Activated naive CD8-positive, alpha-beta T cell treated with anti-CD3 and anti-CD28 coated beads for 36 hours (primary cell): ENCODE measurements around the gene CHML. TPM values are rescaled to one million over a fixed set of nuclear protein-coding genes. Genes with fewer than 3 reads are reported as not detected.

Experiments used
- DNase-seq: peaks from one replicate; pipeline ENCODE4 v3.0.0; 2021
- H3K27ac Mint-ChIP-seq: one replicate; pipeline ENCODE4 v1.8.0; 2022; ENCODE audit warnings: mild to moderate bottlenecking, moderate library complexity, mixed read lengths
- H3K27me3 Mint-ChIP-seq: one replicate; pipeline ENCODE4 v1.8.0; 2022; ENCODE audit warnings: mild to moderate bottlenecking, mixed read lengths
- H3K36me3 Mint-ChIP-seq: one replicate; pipeline ENCODE4 v1.8.0; 2021; ENCODE audit warnings: mild to moderate bottlenecking, mixed read lengths
- H3K4me1 Mint-ChIP-seq: one replicate; pipeline ENCODE4 v1.8.0; 2021; ENCODE audit warnings: mixed read lengths
- H3K4me3 Mint-ChIP-seq: one replicate; pipeline ENCODE4 v1.8.0; 2022; ENCODE audit warnings: mild to moderate bottlenecking, moderate library complexity, mixed read lengths
- H3K9me3 Mint-ChIP-seq: one replicate; pipeline ENCODE4 v1.8.0; 2022; ENCODE audit warnings: mixed read lengths
- total RNA-seq, 2 experiments: library from RNA; stranded (reverse); gene quantifications; one replicate each; pipeline ENCODE4 v1.2.3, GENCODE V29; 2021

Gene CHML
- total RNA-seq, 2 experiments from 2014 or later = 24.3 to 27.6 TPM

DNA sequence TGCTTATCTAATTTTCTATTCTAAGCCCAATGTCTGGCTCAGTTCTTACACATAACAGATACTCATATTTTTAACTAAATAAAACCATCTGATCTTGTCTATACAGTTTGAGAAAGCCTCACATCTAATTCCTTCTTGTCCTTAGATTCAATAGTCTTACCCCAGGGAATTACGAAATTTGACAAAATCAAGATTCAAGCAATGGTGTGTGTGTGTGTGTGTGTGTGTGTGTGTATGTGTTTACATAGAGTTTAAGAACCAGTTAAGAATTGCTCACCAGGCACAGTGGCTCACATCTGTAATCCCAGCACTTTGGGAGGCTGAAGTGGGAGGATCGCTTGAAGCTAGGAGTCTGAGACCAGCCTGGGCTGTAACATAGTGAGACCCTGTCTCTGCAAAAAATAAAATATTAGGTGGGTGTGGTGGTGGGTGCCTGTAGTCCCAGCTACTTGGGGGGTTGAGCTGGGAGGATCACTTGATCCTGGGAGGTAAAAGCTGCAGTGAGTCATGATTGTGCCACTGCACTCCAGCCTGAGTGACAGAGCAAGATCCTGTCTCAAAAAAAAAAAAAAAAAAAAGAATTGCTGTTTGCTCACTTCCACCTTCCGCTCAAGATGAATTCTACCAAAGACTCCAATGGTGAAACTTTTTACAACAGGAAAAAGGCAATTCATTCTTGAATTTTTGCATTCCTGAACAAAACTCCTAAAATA lies 18.1 kb upstream of the CHML start:
- no peak for DNase-seq
- H3K4me3 Mint-ChIP-seq = no peak overlapping the region
- no peaks in the 10 kb centered on the region for H3K27me3 Mint-ChIP-seq
- H3K27ac Mint-ChIP-seq = no peak overlapping the region
- H3K4me1 Mint-ChIP-seq = no peaks in the 10 kb centered on the region
- H3K9me3 Mint-ChIP-seq = no peaks in the 10 kb centered on the region
- no peaks in the 10 kb centered on the region for H3K36me3 Mint-ChIP-seq

DNA sequence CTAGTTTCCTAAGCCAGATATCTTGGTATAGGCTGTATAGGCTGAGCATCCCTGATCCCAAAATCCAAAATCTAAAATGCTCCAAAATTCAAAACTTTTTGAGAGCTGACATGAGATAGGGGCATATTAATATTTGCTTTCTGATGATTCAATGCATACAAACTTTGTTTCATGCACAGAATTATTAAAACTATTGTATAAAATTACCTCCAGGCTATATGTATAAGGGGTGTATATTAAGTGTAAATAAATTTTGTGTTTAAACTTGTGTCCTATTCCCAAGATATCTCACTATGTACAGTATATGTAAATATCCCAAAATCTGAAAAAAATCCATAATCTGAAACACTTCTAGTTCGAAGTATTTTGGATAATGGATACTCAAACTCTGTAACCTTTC lies 14.5 kb upstream of the CHML start:
- Mint-ChIP-seq H3K27me3 (no peaks in the 10 kb centered on the region), H3K9me3 (no peaks in the 10 kb centered on the region), H3K4me3 (no peak overlapping the region), H3K4me1 (no peaks in the 10 kb centered on the region), H3K27ac (no peak overlapping the region), H3K36me3 (no peaks in the 10 kb centered on the region)
- no peak for DNase-seq

DNA sequence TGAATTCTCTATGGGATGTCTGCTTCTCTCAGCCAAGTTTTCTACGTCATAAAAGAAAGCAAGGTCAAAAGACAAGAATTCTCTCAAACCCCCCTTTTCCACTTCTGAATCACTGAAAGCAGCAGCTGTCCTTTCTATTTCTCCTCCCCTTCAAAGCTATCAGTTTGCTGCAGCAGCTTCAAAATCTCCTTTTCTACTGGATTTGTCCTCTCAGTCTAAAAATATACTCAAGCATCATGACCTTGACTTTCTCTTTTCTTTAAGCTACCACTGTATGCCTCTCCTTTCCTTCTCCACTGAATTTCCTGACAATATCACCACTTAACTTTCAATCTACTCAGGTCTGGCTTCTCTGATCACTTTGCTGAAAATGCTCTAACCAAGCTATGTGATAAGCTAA lies 13.8 kb upstream of the CHML start:
- no peaks in the 10 kb centered on the region for H3K4me1 Mint-ChIP-seq
- no peak for DNase-seq
- H3K4me3 Mint-ChIP-seq = no peak overlapping the region
- H3K9me3 Mint-ChIP-seq = no peaks in the 10 kb centered on the region
- no peak overlapping the region for H3K27ac Mint-ChIP-seq
- no peaks in the 10 kb centered on the region for H3K27me3 Mint-ChIP-seq
- no peaks in the 10 kb centered on the region for H3K36me3 Mint-ChIP-seq

DNA sequence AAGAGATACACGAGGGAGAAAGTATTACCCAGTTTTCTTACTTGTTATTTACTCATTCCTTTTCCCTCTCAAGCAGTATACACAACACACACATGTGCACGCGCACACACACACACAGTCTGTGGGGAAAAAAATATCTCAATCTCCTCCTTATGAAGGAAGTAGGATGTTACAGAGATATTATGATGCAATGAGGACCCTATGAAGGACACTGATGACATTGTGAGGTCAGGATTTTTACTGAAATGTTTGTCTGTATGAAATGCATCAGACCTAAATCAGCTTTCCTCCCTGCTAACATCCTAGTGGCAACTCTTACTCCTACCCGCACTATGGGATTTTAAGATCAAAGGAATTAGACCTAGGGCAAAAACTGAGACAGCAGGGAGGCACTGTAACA lies 11.8 kb upstream of the CHML start, which contains the start of gene WDR64:
WDR64 (plus strand) TSS at position 270 of the 400 bp plus-strand sequence. CDS start 204 bp downstream, outside the sequence.
- H3K4me1 Mint-ChIP-seq = no peaks in the 10 kb centered on the region
- no peaks in the 10 kb centered on the region for H3K36me3 Mint-ChIP-seq
- no peaks in the 10 kb centered on the region for H3K27me3 Mint-ChIP-seq
- no peak for DNase-seq
- H3K9me3 Mint-ChIP-seq = no peaks in the 10 kb centered on the region
- H3K4me3 Mint-ChIP-seq = no peak within 1 kb of the TSS
- no peak within 1 kb of the TSS for H3K27ac Mint-ChIP-seq

DNA sequence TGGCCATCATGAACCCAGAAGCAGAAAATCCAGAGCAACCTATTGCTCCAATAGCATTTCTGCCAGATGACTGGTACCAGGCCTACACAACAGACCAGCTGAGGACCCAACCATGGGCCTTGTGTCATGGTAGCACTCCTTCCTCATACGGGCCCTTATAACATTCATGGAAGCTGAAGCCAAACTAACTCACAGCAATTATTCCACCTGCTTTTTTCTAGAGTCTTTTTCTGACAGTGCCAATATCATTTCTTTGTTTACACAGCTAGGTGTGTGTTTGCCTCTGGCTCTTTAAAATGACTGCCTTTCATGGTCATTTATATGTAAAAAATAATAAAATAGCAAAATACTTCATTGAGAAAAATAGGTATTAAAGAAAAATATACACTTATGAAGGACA lies 8.0 kb upstream of the CHML start:
- Mint-ChIP-seq H3K27me3 (no peaks in the 10 kb centered on the region), H3K36me3 (peaks cover 2% of the 10 kb centered on the region), H3K9me3 (peaks cover 2% of the 10 kb centered on the region), H3K4me3 (no peak overlapping the region), H3K27ac (no peak overlapping the region), H3K4me1 (peaks cover 6% of the 10 kb centered on the region)
- no peak for DNase-seq

DNA sequence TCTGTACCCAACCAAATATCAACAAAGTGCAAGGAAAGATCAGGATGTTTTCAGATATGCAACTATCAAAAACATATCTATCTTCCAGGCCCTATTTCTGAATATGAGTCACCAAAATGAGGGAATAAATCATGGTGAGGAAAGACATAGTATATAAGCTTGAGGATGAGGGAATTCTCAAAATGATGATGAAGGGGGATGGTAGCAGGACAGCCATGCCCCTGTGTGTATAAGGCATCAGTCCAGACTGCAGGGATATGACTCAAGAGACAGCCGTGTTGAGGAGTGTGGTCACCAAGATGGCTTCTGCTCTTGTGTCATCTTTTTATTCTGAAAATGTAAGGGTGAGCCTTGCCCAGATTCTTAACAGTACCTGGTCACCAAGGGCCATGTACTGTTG lies 7.5 kb upstream of the CHML start:
- Mint-ChIP-seq H3K36me3 (peaks cover 3% of the 10 kb centered on the region), H3K27ac (no peak overlapping the region), H3K4me3 (no peak overlapping the region), H3K4me1 (peaks cover 6% of the 10 kb centered on the region), H3K27me3 (no peaks in the 10 kb centered on the region), H3K9me3 (peaks cover 3% of the 10 kb centered on the region)
- DNase-seq = no peak

DNA sequence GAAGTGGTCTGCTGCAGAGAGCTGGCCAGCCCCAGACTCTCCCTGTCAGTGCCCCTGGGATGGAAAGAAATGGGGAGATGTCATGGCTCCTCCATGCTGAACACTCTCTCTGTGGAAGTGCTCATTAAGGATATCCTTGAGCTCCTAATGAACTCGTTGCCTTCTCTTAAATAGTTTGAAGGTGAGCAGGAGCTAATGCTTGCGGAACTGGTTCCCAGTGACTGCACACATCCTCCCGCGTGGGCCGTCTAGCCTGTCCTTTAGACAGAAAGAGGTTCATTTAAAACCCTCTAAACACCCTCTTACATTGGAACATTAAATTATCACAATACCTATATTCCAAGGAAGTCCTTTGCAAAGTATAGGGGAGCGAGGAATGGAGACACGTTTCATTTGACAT lies 6.0 kb upstream of the CHML start:
- no peaks in the 10 kb centered on the region for H3K27me3 Mint-ChIP-seq
- H3K4me1 Mint-ChIP-seq = peaks cover 6% of the 10 kb centered on the region
- DNase-seq = no peak
- peaks cover 10% of the 10 kb centered on the region for H3K9me3 Mint-ChIP-seq
- no peak overlapping the region for H3K4me3 Mint-ChIP-seq
- H3K27ac Mint-ChIP-seq = no peak overlapping the region
- H3K36me3 Mint-ChIP-seq = peaks cover 3% of the 10 kb centered on the region

DNA sequence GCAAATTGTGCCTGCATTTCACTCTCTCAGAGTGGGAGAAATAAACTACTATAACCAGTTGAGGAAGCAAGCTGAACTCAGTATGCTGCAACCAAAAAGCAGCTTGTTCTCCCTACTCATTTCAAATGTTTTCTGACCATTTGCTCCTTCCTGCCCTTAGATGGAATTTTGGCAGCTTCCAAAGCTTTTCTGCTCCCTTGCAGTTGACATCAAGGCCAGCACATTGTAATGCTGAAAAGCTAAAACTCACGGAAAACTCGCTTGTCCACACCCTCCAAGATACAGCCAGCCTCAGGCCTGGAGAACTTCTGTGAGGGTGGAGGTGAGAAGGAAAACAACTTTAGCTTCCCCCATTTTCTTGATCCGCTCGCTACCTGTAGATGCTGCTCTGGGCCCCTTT lies 5.0 kb upstream of the CHML start:
- H3K36me3 Mint-ChIP-seq = peaks cover 4% of the 10 kb centered on the region
- H3K4me3 Mint-ChIP-seq = no peak overlapping the region
- peaks cover 10% of the 10 kb centered on the region for H3K9me3 Mint-ChIP-seq
- no peak for DNase-seq
- H3K4me1 Mint-ChIP-seq = peaks cover 13% of the 10 kb centered on the region
- H3K27me3 Mint-ChIP-seq = no peaks in the 10 kb centered on the region
- H3K27ac Mint-ChIP-seq = no peak overlapping the region

DNA sequence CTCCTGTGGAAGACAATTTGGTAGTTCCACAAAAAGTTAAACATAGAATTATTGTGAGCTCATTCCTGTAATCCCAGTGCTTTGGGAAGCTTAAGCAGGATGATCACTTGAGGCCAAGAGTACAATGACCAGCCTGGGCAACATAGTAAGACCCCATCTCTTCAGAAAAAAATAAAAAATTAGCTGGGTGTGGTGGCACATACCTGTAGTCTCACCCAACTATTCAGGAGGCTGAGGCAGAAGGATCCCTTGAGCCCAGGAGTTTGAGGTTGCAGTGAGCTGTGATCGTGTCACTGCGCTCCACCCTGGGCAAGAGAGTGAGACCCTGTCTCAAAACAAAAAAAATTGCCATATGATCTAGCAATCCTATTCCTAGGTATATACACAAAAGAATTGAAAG lies 4.1 kb upstream of the CHML start:
- H3K36me3 Mint-ChIP-seq = peaks cover 4% of the 10 kb centered on the region
- H3K4me1 Mint-ChIP-seq = peaks cover 13% of the 10 kb centered on the region
- DNase-seq = no peak
- no peaks in the 10 kb centered on the region for H3K27me3 Mint-ChIP-seq
- no peak overlapping the region for H3K27ac Mint-ChIP-seq
- H3K9me3 Mint-ChIP-seq = peaks cover 10% of the 10 kb centered on the region
- H3K4me3 Mint-ChIP-seq = no peak overlapping the region

DNA sequence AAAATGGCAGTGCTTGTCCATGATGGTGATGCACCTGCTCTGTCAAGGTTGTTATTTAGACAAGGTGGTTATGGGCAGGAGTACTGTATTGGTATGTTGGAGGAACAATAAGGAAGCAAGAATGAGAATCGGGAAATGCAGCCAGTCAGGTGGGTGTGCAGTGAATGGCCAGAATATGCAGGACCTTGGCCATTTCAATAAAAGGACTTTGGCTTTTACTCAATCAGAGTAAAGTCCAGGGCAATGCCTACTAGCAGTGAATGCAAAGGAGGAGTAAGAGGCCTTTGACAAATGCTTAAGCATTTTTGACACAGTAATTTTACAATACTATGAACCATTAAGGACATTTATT lies 2.4 kb upstream of the CHML start:
- peaks cover 10% of the 10 kb centered on the region for H3K9me3 Mint-ChIP-seq
- H3K36me3 Mint-ChIP-seq = peaks cover 15% of the 10 kb centered on the region
- no peak overlapping the region for H3K27ac Mint-ChIP-seq
- no peak overlapping the region for H3K4me3 Mint-ChIP-seq
- peaks cover 26% of the 10 kb centered on the region for H3K4me1 Mint-ChIP-seq
- no peaks in the 10 kb centered on the region for H3K27me3 Mint-ChIP-seq
- no peak for DNase-seq

DNA sequence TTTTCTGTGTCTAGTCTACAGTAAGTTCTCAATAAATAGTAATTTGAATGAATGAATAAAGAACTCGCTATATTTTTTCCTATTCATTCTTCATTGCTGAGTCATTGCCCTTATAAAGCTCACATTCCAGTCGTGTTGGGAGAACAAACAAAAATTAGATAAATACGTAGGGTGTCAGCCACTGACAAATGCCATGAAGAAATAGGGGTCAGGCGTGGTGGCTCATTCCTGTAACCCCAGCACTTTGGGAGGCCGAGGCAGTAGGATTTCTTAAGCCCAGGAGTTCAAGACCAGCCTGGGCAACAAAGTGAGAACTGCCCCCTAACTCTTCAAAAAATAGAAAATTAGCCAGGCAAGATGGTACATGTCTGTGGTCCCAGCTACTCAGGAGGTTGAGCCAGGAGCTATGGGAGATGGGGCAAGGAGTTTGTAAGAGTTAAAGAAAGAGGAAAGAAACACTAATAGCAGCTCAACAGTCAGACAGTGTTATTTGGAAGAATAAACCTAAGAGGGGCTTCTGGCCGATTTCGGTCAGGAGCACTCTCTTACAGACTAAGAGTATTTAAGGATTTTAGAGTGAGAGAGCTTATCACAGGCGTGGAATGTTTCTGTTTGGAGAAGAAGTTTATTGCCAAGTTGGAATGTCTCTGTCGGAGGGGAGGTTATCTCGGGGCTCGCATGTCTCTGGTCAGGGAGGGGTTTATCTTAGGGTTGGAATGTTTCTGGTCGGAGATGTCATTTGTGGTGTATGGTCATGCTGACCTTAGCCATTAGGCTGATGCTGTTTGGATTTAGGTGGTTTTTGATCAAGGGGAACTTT lies 1.8 kb upstream of the CHML start:
- DNase-seq = no peak
- H3K36me3 Mint-ChIP-seq = peaks cover 19% of the 10 kb centered on the region
- H3K27ac Mint-ChIP-seq = no peak overlapping the region
- peaks cover 10% of the 10 kb centered on the region for H3K9me3 Mint-ChIP-seq
- no peak overlapping the region for H3K4me3 Mint-ChIP-seq
- peaks cover 31% of the 10 kb centered on the region for H3K4me1 Mint-ChIP-seq
- H3K27me3 Mint-ChIP-seq = no peaks in the 10 kb centered on the region

DNA sequence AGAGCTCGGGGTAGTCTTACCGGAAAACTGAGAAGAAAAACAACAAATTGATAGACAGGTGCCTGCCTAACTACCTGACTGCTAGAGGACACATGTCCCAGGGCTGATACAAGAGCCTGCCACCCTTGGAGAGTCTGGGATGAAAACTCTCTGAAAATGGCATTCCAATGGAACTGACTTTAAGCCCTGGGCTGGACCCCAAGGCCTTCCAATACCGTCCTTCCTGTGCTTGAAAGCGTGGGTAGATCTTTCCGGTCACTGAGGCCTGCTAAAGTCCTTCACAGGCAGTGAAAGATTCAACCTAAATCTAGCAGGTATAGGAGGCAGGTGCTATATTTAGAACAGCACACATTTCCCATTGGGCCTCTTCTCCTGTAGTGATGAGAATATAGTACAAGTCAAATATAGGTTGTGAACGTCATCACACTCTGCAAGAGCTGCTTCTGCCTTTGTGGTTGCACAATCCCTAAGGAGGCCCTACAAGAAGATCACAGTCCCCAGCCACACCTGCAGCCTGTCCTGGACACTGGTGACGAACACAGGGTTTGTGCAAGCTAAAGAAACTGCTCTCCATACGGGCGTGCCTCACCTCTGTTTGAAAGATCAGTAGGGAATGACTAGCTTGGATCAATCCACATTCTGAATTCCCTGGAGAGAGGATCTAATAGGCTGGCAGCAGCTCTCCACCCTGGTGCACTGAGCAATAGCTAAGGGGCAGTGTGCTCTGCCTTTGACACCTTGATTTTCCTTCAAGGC lies 876 bp upstream of the CHML start:
- H3K27me3 Mint-ChIP-seq = no peaks in the 10 kb centered on the region
- H3K36me3 Mint-ChIP-seq = peaks cover 26% of the 10 kb centered on the region
- no peak for DNase-seq
- peak overlapping the region; percentile 89 for H3K27ac Mint-ChIP-seq
- H3K4me3 Mint-ChIP-seq = peak overlapping the region; percentile 57
- H3K4me1 Mint-ChIP-seq = peaks cover 39% of the 10 kb centered on the region
- H3K9me3 Mint-ChIP-seq = peaks cover 10% of the 10 kb centered on the region

DNA sequence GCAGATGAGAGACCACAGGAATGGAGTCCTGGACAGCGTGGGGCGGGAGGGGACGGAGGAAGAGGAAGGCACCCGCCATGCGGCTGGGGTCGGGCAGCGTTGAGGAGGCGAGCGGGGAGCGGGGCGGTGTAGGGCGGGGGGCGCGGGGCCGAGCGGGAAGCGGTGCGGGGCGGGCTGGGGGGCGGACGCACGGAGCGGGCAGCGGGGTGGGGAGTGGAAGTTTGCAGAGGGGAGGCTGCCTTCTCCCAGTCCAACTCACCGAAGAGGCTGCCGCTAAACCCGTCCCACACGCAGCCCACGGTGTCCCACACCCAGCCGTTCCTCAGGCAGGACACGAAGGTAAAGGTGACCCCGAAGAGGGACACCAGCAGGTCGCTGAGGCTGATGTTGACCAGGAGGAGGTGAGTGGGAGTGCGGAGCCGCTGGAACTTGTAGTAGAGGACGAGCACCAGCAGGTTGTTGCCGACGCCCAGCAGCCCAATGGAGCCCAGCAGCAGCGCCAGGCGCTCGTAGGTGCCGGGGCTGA lies 483 bp downstream of the CHML start:
- peaks cover 52% of the 10 kb centered on the region for H3K4me1 Mint-ChIP-seq
- H3K27me3 Mint-ChIP-seq = no peaks in the 10 kb centered on the region
- H3K36me3 Mint-ChIP-seq = peaks cover 38% of the 10 kb centered on the region
- H3K4me3 Mint-ChIP-seq = peak overlapping the region; percentile 92
- peak; percentile 43 for DNase-seq
- H3K27ac Mint-ChIP-seq = peak overlapping the region; percentile 88
- peaks cover 17% of the 10 kb centered on the region for H3K9me3 Mint-ChIP-seq

DNA sequence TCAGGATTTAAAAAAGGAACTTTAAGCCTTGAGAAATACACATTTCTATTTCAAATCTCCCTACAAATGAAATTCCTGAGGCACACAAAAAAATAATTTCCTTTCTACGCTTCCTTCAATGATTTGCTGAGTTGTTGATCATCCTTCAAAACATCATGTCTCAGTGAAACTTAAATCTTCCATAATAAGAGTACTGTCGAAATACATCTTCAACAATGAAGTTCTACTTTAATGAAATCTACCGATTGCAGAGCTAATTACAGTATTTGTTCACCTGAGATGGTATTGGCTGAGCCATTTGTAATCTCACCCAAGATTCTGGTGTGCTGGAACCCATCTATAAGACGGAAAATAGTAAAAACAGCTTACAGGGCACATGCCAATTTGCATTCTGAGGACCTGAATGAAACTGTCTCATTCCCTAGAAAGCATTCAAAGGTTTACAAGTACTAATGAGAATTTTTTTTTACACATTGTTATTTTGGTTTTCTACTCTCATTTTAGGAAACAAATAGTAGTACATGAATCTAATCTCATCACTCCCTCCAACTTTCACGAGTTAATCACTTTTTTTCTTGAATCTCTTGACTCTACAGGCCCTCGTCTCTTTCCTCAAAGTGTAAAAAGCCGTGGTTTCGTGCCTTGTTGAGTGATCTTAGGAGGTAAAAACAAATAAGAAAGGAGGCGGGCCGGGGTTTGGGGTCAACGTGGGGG lies 1.1 kb downstream of the CHML start:
- Mint-ChIP-seq H3K4me1 (peaks cover 53% of the 10 kb centered on the region), H3K27ac (peak overlapping the region; percentile 88), H3K27me3 (no peaks in the 10 kb centered on the region), H3K36me3 (peaks cover 43% of the 10 kb centered on the region), H3K9me3 (peaks cover 17% of the 10 kb centered on the region), H3K4me3 (peak overlapping the region; percentile 92)
- DNase-seq = no peak
